ENCODE data around the gene SAMD14.

Gene SAMD14

DNA sequence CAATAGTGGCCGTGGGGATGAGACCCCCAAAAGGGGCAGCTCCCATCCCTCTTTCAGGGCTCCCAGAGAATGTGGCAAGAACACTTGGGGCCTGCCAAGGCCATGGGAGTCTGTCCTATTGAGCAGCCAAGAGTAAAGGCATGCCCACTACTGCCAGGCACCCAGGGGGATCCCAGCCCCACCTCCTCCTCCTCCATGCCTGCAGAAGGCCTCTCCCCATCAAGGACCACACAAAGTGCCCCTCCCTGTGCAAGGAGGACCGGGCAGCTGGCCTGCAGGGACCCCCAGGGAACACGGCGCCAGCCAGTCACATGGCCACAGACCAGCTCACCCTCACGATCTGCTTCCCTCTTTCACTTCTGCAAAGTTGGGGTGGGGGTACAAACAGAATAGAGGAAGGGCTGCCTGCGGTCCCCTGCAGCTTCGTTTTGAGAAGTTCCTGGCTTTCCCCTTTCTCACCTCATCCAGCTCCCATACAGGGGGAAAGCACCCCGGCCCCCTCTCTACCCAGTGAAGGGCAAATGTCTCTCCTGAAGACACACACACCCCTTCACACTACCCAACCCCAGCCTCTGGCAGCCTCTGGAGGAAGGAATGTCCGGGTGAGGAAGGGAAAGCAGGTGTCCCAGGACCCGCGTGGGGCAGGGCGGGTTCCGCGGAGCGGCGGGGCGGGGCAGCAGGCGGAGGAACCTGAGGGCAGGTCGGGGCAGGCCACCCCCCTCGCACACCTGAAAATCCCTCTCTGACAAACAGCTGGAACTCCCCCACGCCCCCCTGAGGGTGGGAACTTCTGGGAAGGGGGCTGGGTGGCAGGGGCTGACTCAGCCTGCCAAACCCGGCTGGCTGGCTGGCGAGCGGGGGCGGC, 18.5 kb upstream of the SAMD14 start:
- in situ Hi-C loops (cut with MboI; ENCODE audit: low sequenced_read_pairs) = no loop called here

- in situ Hi-C loops (cut with MboI; ENCODE audit: low sequenced_read_pairs) = no loop called here
Measured at GRCh38 chr17:50147841-50148225, 17.9 kb upstream of the SAMD14 start.

DNA sequence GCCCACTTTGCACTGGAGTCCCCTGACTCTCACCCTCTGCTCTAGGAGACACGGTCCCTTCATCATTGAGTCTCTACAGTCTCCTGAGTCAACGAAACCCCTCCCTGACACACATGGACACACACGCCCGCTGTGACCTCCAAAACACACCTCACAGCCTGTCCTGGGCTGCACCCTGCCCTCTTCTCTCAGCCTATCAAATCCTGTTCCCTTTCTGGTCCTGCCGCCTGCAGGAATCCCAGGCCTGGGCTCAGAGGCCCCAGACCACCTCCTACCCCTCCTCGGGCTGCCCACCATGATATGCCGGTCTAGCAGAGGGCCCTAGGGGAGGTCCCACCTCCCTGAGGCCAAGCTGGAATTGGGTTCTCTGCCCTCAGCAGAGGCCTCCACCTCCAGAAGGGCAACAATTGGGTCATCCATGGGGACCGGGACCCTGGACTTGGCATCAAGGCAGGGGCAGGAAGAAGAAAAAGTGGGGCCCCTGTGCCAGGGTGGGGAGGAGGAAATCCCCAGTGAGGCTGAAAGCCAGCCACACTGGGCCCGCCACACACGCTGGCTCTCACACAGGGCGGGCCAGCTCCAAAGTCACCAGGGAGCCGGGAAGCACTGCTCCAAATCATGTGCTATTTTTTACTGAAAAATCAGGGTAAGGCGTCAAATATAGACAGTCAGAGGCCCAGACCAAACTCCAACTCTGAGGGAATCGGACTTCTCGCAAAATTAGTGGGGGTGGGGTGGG, 17.1 kb upstream of the SAMD14 start:
- in situ Hi-C loops (cut with MboI; ENCODE audit: low sequenced_read_pairs) = no loop called here

DNA sequence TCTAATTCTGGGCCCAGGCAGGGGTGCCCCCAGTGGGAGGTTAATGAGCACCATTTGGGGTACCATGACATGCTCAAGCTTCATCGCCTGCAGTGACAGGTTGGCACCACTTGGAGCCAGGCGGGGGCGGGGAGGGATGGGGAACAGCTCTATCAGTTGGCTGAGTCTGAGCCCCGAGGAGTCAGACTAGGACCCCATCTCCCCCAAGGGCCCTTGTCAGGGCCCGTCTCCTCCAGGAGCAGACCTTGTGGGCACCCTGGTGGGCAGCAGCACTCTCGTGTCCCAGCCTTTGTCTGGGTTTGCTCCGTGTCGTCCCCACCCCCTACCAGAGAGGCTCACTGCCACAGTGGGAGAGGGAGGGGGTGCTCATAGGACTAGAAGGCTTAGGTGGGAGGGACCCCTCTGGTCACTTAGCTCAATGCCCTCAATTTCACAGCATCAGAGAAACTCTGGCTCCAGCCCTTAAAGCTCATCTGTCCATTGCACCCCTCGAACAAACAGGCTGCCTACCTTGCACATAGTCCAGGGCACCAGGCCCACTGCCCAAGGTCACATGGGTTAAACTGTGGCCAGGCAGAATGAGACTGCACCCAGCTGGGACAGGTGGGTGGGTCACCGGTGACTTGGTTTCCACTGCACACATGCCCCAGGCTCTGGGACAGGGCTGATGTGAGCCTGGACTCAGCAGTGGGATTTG, 16.4 kb upstream of the SAMD14 start:
- in situ Hi-C loops (cut with MboI; ENCODE audit: low sequenced_read_pairs) = no loop called here

DNA sequence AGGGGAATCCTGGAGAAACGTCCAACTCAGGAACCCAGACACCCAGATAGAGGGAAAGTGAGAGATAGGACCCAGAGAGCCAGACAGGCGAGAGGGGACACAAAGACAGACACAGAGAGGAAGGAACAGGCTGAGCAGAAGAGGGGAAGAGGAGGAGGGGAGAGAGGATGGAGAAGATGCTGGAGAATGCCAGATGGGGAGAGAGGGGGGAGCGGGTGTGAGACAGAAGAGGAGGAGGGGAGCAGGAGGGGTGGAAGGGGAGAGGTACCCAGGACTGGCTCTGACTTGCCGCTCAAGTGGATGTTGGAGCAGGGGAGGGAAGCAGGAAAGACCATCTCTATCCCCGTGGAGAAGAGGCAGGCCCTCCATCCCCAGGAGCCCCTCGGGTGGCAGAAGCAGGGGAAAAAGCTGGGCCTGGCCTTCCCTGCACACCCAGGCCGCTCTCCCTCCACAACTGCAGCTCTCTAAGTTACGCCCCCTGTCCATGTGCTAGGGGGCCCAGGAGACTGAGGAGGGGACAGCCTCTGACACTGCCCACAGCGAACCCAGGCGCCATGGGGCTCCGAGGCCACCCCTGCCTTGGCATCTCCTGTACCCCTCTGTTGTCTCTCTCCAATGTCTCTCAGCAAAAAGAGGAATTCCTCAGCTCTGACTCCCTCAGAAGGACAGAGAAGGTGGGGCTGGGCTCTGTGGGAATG, 15.7 kb upstream of the SAMD14 start:
- in situ Hi-C loops (cut with MboI; ENCODE audit: low sequenced_read_pairs) = no loop called here

DNA sequence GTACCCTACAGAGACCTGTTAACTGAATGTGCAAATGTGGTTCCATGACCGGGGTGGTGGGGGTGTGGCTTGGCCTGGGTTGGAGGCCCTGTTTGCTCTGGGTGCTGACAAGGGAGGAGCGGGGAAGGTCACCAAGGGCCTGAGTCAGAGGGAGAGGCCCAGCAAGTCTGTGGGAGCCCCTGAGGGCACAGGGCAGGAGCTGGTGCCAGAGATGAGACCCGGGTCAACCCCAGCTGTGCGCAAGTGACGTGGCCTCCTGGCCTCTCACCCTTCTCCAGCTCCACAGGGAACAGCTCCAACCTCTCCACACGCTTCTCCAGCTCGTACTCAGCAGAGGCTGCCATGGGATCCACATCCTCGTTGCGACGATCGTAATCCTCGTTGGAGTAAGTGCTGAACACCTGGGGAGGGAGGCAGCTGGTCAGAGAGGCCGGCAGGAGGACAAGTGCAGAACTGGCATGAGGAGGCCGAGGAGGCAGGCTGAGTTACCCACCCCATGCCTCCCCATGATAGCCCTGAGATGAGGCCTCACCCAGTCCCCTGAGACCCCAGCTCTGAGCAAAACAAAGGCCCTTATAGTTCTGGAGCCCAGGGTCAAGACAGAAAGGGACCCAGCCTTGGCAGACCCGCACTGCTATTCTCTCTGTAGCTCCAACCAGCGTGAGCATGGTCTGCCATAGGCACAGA, 15.0 kb upstream of the SAMD14 start:
- in situ Hi-C loops (cut with MboI; ENCODE audit: low sequenced_read_pairs) = no loop called here

GRCh38 chr17:50144355-50144754, 14.4 kb upstream of the SAMD14 start:
- in situ Hi-C loops (cut with MboI; ENCODE audit: low sequenced_read_pairs) = no loop called here

- in situ Hi-C loops (cut with MboI; ENCODE audit: low sequenced_read_pairs) = no loop called here
Measured at GRCh38 chr17:50143461-50144176, 13.7 kb upstream of the SAMD14 start.

- in situ Hi-C loops (cut with MboI; ENCODE audit: low sequenced_read_pairs) = no loop called here
Measured at GRCh38 chr17:50141745-50142110, 11.8 kb upstream of the SAMD14 start.

- in situ Hi-C loops (cut with MboI; ENCODE audit: low sequenced_read_pairs) = no loop called here
Measured at GRCh38 chr17:50141026-50141744, 11.2 kb upstream of the SAMD14 start.

GRCh38 chr17:50139950-50140885, 10.3 kb upstream of the SAMD14 start:
- in situ Hi-C loops (cut with MboI; ENCODE audit: low sequenced_read_pairs) = no loop called here

DNA sequence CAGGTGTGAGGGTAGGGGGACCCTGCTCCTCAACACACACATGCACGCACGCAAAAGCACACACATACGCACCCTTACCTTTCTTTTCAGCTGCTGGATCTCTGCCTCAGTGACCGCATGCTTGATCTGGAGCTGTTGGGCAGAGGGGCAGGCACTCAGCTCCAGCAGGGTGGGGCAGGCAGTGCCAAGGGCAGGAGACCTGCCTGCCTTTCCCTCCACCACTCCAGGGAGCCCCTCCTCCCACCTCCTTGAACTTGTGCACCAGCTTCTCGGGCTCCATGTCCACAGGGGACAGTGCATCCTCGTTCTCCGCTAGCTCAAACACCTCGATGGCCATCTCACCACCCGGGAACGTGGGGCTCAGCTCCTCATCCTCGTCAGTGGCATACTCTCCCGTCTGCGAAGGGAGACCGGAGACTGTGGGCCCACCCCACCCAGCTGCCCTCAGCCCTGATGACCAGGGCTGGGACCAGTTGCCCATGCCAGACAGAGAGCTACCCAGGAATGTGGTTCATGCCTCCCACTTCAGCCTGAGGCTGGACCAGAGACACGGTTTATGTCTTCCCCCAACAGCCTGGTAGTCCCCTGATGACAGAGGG, 9.3 kb upstream of the SAMD14 start:
- in situ Hi-C loops (cut with MboI; ENCODE audit: low sequenced_read_pairs) = no loop called here

DNA sequence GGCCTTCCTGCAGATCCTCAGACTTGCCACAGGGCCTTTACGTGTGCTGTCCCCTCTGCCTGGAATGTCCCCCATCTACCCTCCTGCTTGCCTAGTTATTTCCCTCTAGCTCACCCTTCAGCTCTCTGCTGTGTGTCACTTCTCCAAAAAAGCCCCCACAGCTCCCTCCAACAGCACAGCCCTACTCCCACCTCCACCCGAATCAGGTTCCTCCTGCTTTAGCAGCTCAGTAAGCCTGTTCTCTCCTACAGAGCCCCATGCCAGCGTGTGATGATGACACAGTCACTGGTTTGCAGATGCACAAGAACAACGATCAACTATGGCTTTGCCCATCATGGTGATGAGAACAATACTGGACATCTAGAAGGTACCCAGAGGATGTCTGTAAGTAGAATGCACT, 7.1 kb upstream of the SAMD14 start:
- in situ Hi-C loops (cut with MboI; ENCODE audit: low sequenced_read_pairs) = no loop called here

GRCh38 chr17:50136096-50136687, 6.2 kb upstream of the SAMD14 start:
- in situ Hi-C loops (cut with MboI; ENCODE audit: low sequenced_read_pairs) = no loop called here

DNA sequence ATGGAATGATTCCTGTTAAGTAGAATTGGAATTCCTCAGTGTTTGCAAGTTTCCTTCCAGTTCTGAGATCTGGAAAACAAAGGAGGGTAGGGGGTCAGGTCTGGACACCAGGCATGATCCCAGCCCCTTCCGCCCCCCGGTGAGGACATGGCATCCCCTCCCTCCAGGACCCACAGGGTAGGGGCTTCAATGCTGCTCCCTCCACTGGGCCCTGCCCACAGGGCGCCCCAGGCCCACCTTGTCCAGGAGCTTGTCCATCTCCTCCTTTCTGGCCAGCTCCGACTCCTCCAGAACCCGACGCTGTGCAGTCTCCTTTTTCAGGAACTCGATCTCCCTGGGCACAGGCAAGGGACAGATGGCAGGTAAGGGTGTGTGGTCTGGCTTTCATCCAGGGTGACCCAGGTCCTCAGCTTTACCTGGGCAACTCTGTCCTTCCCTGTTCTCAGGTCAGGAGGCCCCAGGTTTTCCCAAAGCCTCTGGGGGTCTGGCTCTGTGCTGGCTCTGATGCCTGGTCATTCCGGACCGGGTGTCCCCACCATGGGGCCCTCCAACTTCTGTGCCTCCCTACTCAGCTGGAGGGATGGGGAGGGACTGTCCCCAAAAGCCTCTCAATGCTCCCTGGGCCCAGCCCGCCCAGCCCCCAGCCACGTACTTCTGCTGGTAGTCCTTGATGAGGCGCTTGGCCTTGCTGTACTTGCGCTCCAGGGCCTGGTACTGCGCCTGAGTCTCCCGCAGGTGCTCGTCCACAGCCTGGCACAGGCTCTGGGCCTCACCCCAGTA, 5.5 kb upstream of the SAMD14 start:
- in situ Hi-C loops (cut with MboI; ENCODE audit: low sequenced_read_pairs) = no loop called here

- in situ Hi-C loops (cut with MboI; ENCODE audit: low sequenced_read_pairs) = no loop called here
Measured at GRCh38 chr17:50134206-50135110, 4.5 kb upstream of the SAMD14 start.
